HG02970 (cell line): ENCODE results near the gene SULF2.

Experiments
- ATAC-seq: cut with Tn5 transposase; IDR thresholded peaks from one replicate; pipeline ENCODE4 v1.9.1; 2021; ENCODE audit warnings: mild to moderate bottlenecking, moderate library complexity, moderate number of reproducible peaks; ENCODE audit not compliant: unreplicated experiment, low FRiP score

Gene SULF2

GRCh38 chr20:47741669-47742608 lies 43.3 kb downstream of the SULF2 start:
- ATAC-seq = no peak

- no peak for ATAC-seq
Measured at GRCh38 chr20:47740862-47741184, 44.5 kb downstream of the SULF2 start.

DNA sequence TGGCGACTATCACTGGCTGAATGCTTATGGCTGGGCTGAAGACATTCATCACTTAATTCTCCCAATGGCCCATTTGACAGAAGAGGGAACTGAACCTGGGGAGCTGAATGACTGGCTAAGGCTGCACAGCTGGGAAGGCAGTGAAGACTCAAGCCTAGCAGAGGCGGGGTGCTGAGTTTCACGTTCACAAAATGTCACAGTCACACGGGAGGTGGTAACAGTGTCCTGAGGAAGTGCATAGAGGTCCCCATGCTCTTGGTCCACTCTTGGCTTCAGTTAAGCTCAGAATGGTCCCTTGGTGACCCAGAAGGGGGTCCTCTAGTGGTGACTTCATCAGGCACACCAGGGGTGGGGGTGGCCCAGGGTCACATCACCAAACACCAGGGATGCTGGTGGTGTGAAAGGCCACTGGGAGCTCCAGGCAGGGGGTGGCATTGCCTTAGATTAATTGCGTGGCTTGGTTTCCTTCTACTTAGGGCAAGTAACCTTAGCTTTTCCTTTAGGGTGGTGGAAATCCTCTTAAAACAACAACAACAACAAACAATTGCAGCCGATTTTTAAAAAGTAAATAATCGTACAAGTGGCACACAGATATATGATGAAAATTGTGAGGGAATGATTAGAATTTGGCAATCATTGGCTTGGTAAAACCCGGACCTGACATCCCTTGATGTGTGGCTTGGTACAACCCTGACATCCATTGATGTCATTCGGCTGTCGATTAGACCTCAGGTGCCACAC lies 45.0 kb downstream of the SULF2 start:
- ATAC-seq = no peak

DNA sequence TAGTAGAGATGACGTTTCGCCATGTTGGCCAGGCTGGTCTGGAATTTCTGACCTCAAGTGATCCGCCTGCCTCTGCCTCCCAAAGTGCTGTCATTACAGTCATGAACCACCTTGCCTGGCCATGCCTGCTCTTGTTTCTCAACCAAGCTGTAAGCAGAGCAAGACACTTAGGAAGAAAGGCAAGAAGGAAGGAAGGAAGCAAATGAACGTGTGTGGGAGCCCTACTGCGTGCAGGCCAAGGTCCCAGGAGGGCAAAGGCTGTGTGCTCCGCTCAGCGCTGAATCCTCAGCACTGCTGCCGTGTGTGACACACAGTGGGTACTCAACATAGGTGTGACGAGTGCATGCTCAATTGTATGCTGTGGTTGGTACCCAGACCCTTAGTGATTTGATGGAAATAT lies 47.4 kb downstream of the SULF2 start:
- ATAC-seq = no peak

GRCh38 chr20:47736570-47737152 lies 48.6 kb downstream of the SULF2 start:
- ATAC-seq = no peak

GRCh38 chr20:47735412-47736400 lies 49.6 kb downstream of the SULF2 start:
- ATAC-seq = no peak

- ATAC-seq = no peak
Measured at GRCh38 chr20:47734870-47735269, 50.4 kb downstream of the SULF2 start.

- no peak for ATAC-seq
Measured at GRCh38 chr20:47733892-47734291, 51.4 kb downstream of the SULF2 start.

GRCh38 chr20:47730744-47731143 lies 54.5 kb downstream of the SULF2 start:
- no peak for ATAC-seq

DNA sequence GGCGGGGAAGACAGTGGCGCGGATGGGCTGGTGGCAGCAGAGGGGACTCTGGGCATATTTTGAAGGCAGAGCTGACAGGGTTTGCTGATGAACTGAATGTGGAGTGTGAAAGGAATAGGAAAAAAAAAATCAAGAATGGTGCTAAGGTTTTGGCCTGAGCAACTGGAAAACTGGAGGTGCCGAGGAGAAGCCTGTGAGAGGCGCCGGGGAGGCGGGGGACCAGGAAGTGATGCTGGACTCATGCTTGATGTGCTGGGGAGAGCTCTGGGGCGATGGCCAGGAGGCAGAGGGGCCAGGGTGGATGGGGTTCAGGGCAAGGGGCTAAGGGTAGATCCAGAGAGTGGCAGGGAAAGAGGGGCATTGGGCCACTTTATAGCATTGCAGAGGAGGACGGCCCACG lies 55.8 kb downstream of the SULF2 start:
- ATAC-seq = no peak

GRCh38 chr20:47727909-47728361 lies 57.3 kb downstream of the SULF2 start:
- no peak for ATAC-seq

- ATAC-seq = no peak
Measured at GRCh38 chr20:47727170-47727880, 58.0 kb downstream of the SULF2 start.

DNA sequence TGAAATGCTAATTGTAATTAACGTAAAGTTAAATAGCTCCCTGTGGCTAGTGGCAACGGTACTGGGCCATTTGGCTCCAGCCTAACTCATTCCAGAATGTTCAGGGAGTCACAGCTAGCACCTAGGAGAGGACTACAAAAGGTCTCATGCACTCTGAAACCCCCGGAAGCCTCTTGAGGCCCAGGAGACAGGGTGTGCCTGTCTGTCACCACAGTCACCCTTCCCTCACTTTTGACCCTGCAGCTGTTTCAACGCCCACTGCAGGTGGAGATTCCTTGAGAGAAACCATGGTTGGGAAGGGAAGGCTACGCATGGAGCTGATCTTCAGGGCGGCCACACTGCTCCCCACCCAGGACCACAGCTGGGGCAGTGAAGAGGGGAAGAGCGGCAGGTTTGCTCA lies 58.6 kb downstream of the SULF2 start:
- no peak for ATAC-seq

DNA sequence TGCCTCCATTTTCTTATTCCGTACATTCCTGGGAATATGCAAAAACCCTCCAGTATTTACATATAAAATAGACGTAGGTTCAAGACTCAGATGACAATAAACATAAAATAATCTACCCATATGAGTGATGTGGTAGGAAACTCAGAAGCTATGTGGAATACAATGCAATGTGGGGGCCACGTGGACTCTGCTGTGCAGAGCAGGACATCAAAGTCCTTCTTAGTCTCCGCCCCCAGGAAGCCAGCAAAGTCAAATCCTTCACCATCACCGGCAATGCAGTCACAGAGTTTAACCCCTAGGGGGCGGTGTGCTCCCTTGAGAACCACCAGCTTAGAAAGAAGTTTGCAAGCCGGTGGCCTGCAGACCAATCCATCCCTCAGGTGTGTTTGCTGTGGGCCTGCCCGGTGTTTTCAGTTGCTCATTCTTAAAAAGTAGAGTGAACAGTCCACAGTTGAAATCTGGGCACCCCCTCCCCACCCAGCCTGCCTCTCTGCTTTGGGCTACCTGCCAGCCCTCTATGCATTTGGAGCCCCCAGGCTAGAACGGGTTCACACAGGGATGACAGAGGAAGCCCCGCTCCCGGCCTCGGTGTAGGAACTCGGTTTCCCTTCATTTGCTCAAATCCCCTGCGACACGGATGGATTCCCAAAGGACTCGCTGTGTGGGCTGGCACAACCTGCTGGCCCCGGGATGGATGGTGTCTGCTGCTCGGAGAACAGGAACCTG lies 59.9 kb downstream of the SULF2 start:
- ATAC-seq = no peak

DNA sequence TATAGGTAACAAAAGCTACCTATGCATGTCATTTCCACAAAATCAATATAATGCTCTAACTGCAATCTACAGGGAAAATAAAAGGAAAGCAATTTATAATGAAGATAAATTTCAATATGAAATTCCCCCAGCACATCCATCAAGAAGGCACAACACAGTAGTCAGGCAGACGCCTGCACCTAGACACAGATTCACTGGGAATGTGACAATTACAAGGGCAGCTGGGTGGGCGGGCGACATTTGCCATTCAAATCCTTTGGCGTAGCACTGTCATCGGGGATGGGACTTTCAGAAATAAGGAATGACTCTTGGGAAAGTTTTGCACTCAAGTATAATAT lies 60.4 kb downstream of the SULF2 start:
- no peak for ATAC-seq

- no peak for ATAC-seq
Measured at GRCh38 chr20:47724396-47724795, 60.9 kb downstream of the SULF2 start.

- no peak for ATAC-seq
Measured at GRCh38 chr20:47723322-47723721, 62.0 kb downstream of the SULF2 start.

DNA sequence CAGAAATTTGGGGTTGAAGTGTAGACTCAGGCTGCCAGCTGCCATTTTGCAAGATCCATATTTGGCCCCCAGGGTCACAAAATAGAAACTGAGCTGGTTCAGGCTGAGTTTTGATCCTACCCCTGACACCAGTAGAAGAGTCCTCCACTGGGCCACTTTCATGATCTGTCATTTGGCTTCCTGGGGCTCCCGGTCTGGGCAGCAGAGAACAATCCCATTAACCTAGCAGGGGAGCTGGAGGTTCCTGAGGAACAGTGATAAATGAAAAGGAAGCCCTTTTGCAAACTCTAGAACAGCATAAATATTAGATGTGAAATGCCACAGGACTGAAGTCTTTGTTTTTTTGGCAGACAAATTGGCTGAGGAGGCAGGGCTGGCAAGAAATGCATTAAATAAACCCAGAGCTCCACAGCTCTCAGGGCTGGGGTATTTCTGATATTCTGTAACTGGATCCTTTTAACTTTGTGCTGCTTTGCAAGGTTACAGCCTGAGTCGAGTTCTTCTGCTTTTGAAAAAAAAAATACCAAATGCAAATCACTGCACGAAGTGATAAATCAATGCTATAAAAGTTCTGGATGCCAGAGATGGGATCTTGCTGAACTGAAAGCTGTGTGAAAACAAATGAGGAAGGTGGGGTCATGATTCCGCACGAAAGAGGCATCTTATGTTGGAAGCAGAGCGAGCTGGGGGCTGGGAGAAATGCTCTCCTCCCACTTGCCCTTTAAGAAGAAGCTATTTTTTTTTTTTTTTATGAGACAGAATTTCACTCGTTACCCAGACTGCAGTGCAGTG lies 64.4 kb downstream of the SULF2 start:
- no peak for ATAC-seq
